Natural killer cell (primary cell): ENCODE data around the gene ZAR1L. TPM values are rescaled to one million over a fixed set of nuclear protein-coding genes. Genes with fewer than 3 reads are reported as not detected.

Experiments used
- ATAC-seq, 3 donors: fragments of 150-1000 bp in 2 of 3; fragments of 200-7000 bp in 1 of 3; cut with Tn5 transposase; 1 replicate in 1 of 3; 2 replicates in 2 of 3; pipeline ENCODE4 v1.10.0; 2021; ENCODE audit warnings: mild to moderate bottlenecking in 2 of 3, moderate library complexity in 2 of 3
- DNase-seq, 2 donors: peaks; one replicate each; pipeline versions ENCODE4 v3.0.0 to v3.0.0-alpha.2; 2013 to 2021; ENCODE audit warnings: mixed read lengths in 1 of 2
- H3K27ac ChIP-seq: one replicate; pipeline ENCODE4 v1.5.1; 2013; ENCODE audit warnings: mild to moderate bottlenecking, low read length
- H3K27me3 ChIP-seq: one replicate; pipeline ENCODE4 v1.6.1; 2013; ENCODE audit warnings: low read length; ENCODE audit not compliant: control insufficient read depth, insufficient read depth
- H3K36me3 ChIP-seq: one replicate; pipeline ENCODE4 v1.6.1; 2013; ENCODE audit warnings: low read length; ENCODE audit not compliant: control insufficient read depth, insufficient read depth
- H3K4me1 ChIP-seq: one replicate; pipeline ENCODE4 v1.6.1; 2013; ENCODE audit warnings: low read length; ENCODE audit not compliant: control insufficient read depth, insufficient read depth
- H3K4me3 ChIP-seq: one replicate; pipeline ENCODE4 v1.5.1; 2013; ENCODE audit warnings: low read length
- H3K9me3 ChIP-seq: one replicate; pipeline ENCODE4 v1.6.1; 2013; ENCODE audit warnings: low read length; ENCODE audit not compliant: control insufficient read depth, insufficient read depth
- H3K27ac Mint-ChIP-seq, 2 donors: one replicate each; pipeline ENCODE4 v1.8.0; 2022; ENCODE audit warnings: mild to moderate bottlenecking in 2 of 2, mixed read lengths in 2 of 2, moderate library complexity in 1 of 2
- H3K27me3 Mint-ChIP-seq, 2 donors: one replicate each; pipeline ENCODE4 v1.8.0; 2022; ENCODE audit warnings: low read depth in 2 of 2, mixed read lengths in 2 of 2
- H3K36me3 Mint-ChIP-seq: one replicate; pipeline ENCODE4 v1.8.0; 2022; ENCODE audit warnings: mixed read lengths
- H3K4me1 Mint-ChIP-seq, 2 donors: one replicate each; pipeline ENCODE4 v1.8.0; 2022; ENCODE audit warnings: mixed read lengths in 2 of 2
- H3K4me3 Mint-ChIP-seq: one replicate; pipeline ENCODE4 v1.8.0; 2022; ENCODE audit warnings: mild to moderate bottlenecking, moderate library complexity, mixed read lengths
- H3K9me3 Mint-ChIP-seq, 2 donors: one replicate each; pipeline ENCODE4 v1.8.0; 2022; ENCODE audit warnings: mixed read lengths in 2 of 2
- WGBS: methylation state at CpG from one replicate; pipeline ENCODE4 v1.1.7; 2013; ENCODE audit warnings: missing lambda C conversion rate; ENCODE audit not compliant: insufficient coverage; 5-methylcytosine and 5-hydroxymethylcytosine counted together
- intact Hi-C: fragments of 100-400 bp; cut with micrococcal nuclease; formaldehyde crosslinking; loops from one replicate; pipeline ENCODE4 v1.14.2; 2022
- total RNA-seq, 4 donors: library from RNA; stranded (reverse); fragments of 120-200 nt in 1 of 4; gene quantifications; one replicate each; pipeline versions ENCODE4 v1.2.3 to v1.2.4, GENCODE V29; 2013 to 2022
- TF ChIP-seq, protein P1 (sequence below): fragments of 200-600 bp; IDR thresholded peaks from one replicate; pipeline ENCODE4 v1.8.0; 2022; ENCODE audit warnings: antibody characterized with exemption

ZAR1L gene
- total RNA-seq, 3 donors from 2014 or later (not counting 1 experiment from before 2014, with no cell fraction given): 0.23 TPM; not detected in 2

- H3K4me3 ChIP-seq: no peak overlapping the region
- Mint-ChIP-seq H3K36me3 (peaks cover 7% of the 10 kb centered on the region), H3K9me3 (no peaks in the 10 kb centered on the region), H3K27me3 (peaks cover 0 to 3% of the 10 kb centered on the region in 2 donors), H3K4me3 (no peak overlapping the region), H3K27ac (no peak overlapping the region), H3K4me1 (no peaks in the 10 kb centered on the region)
- TF ChIP-seq, protein P1, sequence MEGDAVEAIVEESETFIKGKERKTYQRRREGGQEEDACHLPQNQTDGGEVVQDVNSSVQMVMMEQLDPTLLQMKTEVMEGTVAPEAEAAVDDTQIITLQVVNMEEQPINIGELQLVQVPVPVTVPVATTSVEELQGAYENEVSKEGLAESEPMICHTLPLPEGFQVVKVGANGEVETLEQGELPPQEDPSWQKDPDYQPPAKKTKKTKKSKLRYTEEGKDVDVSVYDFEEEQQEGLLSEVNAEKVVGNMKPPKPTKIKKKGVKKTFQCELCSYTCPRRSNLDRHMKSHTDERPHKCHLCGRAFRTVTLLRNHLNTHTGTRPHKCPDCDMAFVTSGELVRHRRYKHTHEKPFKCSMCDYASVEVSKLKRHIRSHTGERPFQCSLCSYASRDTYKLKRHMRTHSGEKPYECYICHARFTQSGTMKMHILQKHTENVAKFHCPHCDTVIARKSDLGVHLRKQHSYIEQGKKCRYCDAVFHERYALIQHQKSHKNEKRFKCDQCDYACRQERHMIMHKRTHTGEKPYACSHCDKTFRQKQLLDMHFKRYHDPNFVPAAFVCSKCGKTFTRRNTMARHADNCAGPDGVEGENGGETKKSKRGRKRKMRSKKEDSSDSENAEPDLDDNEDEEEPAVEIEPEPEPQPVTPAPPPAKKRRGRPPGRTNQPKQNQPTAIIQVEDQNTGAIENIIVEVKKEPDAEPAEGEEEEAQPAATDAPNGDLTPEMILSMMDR: no peak
- WGBS: 98% methylated on average over 6 of the region's 6 CpGs
- H3K4me1 ChIP-seq: no peaks in the 10 kb centered on the region
- H3K27ac ChIP-seq: no peak overlapping the region
- DNase-seq (no peak), ATAC-seq (no peak)
- H3K36me3 ChIP-seq: no peaks in the 10 kb centered on the region
- H3K27me3 ChIP-seq: peaks cover 7% of the 10 kb centered on the region
- no peaks in the 10 kb centered on the region for H3K9me3 ChIP-seq
- intact Hi-C loops: no loop called here
Measured at GRCh38 chr13:32298695-32299094, 16.5 kb downstream of the ZAR1L start.

DNA sequence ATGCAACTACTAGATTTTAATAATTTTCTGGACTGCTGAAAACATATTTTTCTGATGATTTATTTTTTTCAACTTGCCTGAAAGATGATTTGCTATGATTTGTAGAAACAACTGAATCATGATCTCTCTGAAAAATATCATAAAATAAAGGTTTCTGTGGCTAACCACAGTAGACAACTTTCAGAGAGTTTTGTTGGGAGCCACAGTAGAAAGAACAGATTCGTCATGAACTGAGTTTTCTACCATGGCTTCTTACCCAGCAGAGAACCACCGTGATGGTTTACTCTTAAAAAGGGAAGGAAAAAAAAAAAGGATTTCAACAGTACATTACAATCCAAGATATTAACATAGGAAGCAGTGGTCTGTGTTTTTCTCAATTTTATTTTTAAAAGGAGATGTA is 18.0 kb downstream of the ZAR1L start:
- ATAC-seq: no peak
- no peaks in the 10 kb centered on the region for H3K4me1 Mint-ChIP-seq
- no peak overlapping the region for H3K27ac Mint-ChIP-seq
- Histone ChIP-seq H3K4me3 (no peak overlapping the region), H3K4me1 (no peaks in the 10 kb centered on the region), H3K9me3 (no peaks in the 10 kb centered on the region), H3K27ac (no peak overlapping the region), H3K27me3 (peaks cover 7% of the 10 kb centered on the region), H3K36me3 (no peaks in the 10 kb centered on the region)
- DNase-seq: no peak
- intact Hi-C loops: no loop called here
- H3K27me3 Mint-ChIP-seq: peaks cover 0 to 3% of the 10 kb centered on the region in 2 donors
- H3K9me3 Mint-ChIP-seq: no peaks in the 10 kb centered on the region
- TF ChIP-seq, protein P1: no peak
- peaks cover 7% of the 10 kb centered on the region for H3K36me3 Mint-ChIP-seq
- WGBS: 0% methylated on average over 1 of the region's 2 CpGs
- no peak overlapping the region for H3K4me3 Mint-ChIP-seq

DNA sequence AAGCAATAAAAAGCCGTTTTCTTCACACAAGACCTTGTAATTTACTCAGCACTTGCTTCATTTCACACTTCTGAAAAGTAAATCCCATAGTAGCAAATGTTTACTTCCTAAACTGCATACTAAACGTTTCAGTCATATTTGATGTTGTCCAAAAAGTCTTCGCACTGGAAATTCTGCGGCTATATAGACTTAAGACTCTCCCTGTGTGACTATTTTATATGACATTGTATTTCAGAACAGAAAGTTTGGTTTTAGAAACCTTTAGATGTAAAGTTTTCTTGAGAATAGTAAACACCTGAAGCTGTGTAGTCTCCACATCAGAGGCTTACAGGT is 29.6 kb downstream of the ZAR1L start:
- H3K27ac Mint-ChIP-seq: no peak overlapping the region
- no peaks in the 10 kb centered on the region for H3K9me3 Mint-ChIP-seq
- Histone ChIP-seq H3K4me3 (no peak overlapping the region), H3K36me3 (no peaks in the 10 kb centered on the region), H3K4me1 (no peaks in the 10 kb centered on the region), H3K9me3 (no peaks in the 10 kb centered on the region), H3K27ac (no peak overlapping the region), H3K27me3 (no peaks in the 10 kb centered on the region)
- H3K27me3 Mint-ChIP-seq: no peaks in the 10 kb centered on the region
- intact Hi-C loops: no loop called here
- H3K36me3 Mint-ChIP-seq: no peaks in the 10 kb centered on the region
- WGBS: 96% methylated on average over 4 of the region's 4 CpGs
- no peaks in the 10 kb centered on the region for H3K4me1 Mint-ChIP-seq
- H3K4me3 Mint-ChIP-seq: no peak overlapping the region
- DNase-seq (no peak), ATAC-seq (no peak)
- TF ChIP-seq, protein P1: no peak

- Histone ChIP-seq H3K36me3 (peaks cover under 1% of the 10 kb centered on the region), H3K4me1 (no peaks in the 10 kb centered on the region), H3K9me3 (no peaks in the 10 kb centered on the region), H3K4me3 (no peak overlapping the region), H3K27me3 (no peaks in the 10 kb centered on the region), H3K27ac (no peak overlapping the region)
- Mint-ChIP-seq H3K4me1 (no peaks in the 10 kb centered on the region), H3K9me3 (no peaks in the 10 kb centered on the region), H3K36me3 (no peaks in the 10 kb centered on the region), H3K27ac (no peak overlapping the region), H3K4me3 (no peak overlapping the region), H3K27me3 (no peaks in the 10 kb centered on the region)
- 90% methylated on average over 5 of the region's 6 CpGs for WGBS
- ATAC-seq (no peak), DNase-seq (no peak)
- TF ChIP-seq, protein P1: no peak
- intact Hi-C loops: no loop called here
Measured at GRCh38 chr13:32284927-32285632, 30.1 kb downstream of the ZAR1L start.
